Measurements from ENCODE around the gene MND1.

The MND1 gene, protein sequence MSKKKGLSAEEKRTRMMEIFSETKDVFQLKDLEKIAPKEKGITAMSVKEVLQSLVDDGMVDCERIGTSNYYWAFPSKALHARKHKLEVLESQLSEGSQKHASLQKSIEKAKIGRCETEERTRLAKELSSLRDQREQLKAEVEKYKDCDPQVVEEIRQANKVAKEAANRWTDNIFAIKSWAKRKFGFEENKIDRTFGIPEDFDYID

GRCh38 chr4:153344131-153345011 is at the start of gene MND1:
Gene MND1 (plus strand): TSS chr4:153344688. CDS start chr4:153344738, 50 bp downstream.
- H3K4me3 ChIP-seq (ENCODE audit: low read depth, low read length) = peak within 1 kb of the TSS; percentile 90
- H3K36me3 ChIP-seq (ENCODE audit: insufficient read depth, low read length) = no peaks in the 10 kb centered on the region
- peaks cover 31% of the 10 kb centered on the region for H3K79me2 ChIP-seq (ENCODE audit: control insufficient read depth, insufficient read depth, low read length, unreplicated experiment)
- H3K27ac ChIP-seq (ENCODE audit: low read depth, low read length) = peak within 1 kb of the TSS; percentile 42; the same call in 1 of the 2 replicates
- peaks cover 15% of the 10 kb centered on the region for H3K4me1 ChIP-seq (ENCODE audit: control insufficient read depth, insufficient read depth, low read length, unreplicated experiment)
- H2AFZ ChIP-seq (ENCODE audit: low read length, unreplicated experiment) = peak within 1 kb of the TSS; percentile 94
- no peaks in the 10 kb centered on the region for H3K27me3 ChIP-seq (ENCODE audit: insufficient read depth, low read length)

DNA sequence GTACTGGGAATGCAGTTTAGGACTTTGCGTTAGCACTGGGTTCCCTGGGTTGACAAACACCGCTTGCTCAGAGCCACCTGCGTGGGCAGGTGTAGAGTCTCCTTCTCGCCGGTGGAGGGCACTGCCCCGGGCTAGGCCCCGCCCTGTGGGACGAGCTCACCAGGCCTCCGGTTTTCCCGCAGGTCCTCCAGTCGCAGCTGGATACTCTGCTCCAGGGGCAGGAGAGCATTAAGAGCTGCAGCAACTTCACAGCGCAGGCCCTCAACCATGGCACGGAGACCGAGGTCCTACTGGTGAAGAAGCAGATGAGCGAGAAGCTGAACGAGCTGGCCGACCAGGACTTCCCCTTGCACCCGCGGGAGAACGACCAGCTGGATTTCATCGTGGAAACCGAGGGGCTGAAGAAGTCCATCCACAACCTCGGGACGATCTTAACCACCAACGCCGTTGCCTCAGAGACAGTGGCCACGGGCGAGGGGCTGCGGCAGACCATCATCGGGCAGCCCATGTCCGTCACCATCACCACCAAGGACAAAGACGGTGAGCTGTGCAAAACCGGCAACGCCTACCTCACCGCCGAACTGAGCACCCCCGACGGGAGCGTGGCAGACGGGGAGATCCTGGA is 49.2 kb upstream of the MND1 start:
- Histone ChIP-seq H2AFZ (ENCODE audit: low read length, unreplicated experiment) (no peak overlapping the region), H3K27ac (ENCODE audit: low read depth, low read length) (no peak overlapping the region), H3K4me3 (ENCODE audit: low read depth, low read length) (no peak overlapping the region), H3K36me3 (ENCODE audit: insufficient read depth, low read length) (peaks cover 22% of the 10 kb centered on the region), H3K27me3 (ENCODE audit: insufficient read depth, low read length) (no peaks in the 10 kb centered on the region), H3K79me2 (ENCODE audit: control insufficient read depth, insufficient read depth, low read length, unreplicated experiment) (no peaks in the 10 kb centered on the region), H3K4me1 (ENCODE audit: control insufficient read depth, insufficient read depth, low read length, unreplicated experiment) (no peaks in the 10 kb centered on the region)

GRCh38 chr4:153296040-153296823 is 48.3 kb upstream of the MND1 start:
- Histone ChIP-seq H3K36me3 (ENCODE audit: insufficient read depth, low read length) (peaks cover 24% of the 10 kb centered on the region), H3K79me2 (ENCODE audit: control insufficient read depth, insufficient read depth, low read length, unreplicated experiment) (no peaks in the 10 kb centered on the region), H3K4me1 (ENCODE audit: control insufficient read depth, insufficient read depth, low read length, unreplicated experiment) (no peaks in the 10 kb centered on the region), H3K27ac (ENCODE audit: low read depth, low read length) (no peak overlapping the region), H2AFZ (ENCODE audit: low read length, unreplicated experiment) (no peak overlapping the region), H3K27me3 (ENCODE audit: insufficient read depth, low read length) (no peaks in the 10 kb centered on the region), H3K4me3 (ENCODE audit: low read depth, low read length) (no peak overlapping the region)

- H3K79me2 ChIP-seq (ENCODE audit: control insufficient read depth, insufficient read depth, low read length, unreplicated experiment) = no peaks in the 10 kb centered on the region
- H2AFZ ChIP-seq (ENCODE audit: low read length, unreplicated experiment) = no peak overlapping the region
- no peak overlapping the region for H3K27ac ChIP-seq (ENCODE audit: low read depth, low read length)
- peaks cover 25% of the 10 kb centered on the region for H3K36me3 ChIP-seq (ENCODE audit: insufficient read depth, low read length)
- H3K4me3 ChIP-seq (ENCODE audit: low read depth, low read length) = no peak overlapping the region
- no peaks in the 10 kb centered on the region for H3K27me3 ChIP-seq (ENCODE audit: insufficient read depth, low read length)
- H3K4me1 ChIP-seq (ENCODE audit: control insufficient read depth, insufficient read depth, low read length, unreplicated experiment) = no peaks in the 10 kb centered on the region
These were observed 47.4 kb upstream of the MND1 start for GRCh38 chr4:153297116-153297515.

- no peaks in the 10 kb centered on the region for H3K27me3 ChIP-seq (ENCODE audit: insufficient read depth, low read length)
- H3K4me3 ChIP-seq (ENCODE audit: low read depth, low read length) = no peak overlapping the region
- H2AFZ ChIP-seq (ENCODE audit: low read length, unreplicated experiment) = no peak overlapping the region
- H3K4me1 ChIP-seq (ENCODE audit: control insufficient read depth, insufficient read depth, low read length, unreplicated experiment) = no peaks in the 10 kb centered on the region
- no peaks in the 10 kb centered on the region for H3K36me3 ChIP-seq (ENCODE audit: insufficient read depth, low read length)
- H3K79me2 ChIP-seq (ENCODE audit: control insufficient read depth, insufficient read depth, low read length, unreplicated experiment) = no peaks in the 10 kb centered on the region
- H3K27ac ChIP-seq (ENCODE audit: low read depth, low read length) = no peak overlapping the region
These were observed 33.7 kb upstream of the MND1 start for GRCh38 chr4:153310793-153311192.

DNA sequence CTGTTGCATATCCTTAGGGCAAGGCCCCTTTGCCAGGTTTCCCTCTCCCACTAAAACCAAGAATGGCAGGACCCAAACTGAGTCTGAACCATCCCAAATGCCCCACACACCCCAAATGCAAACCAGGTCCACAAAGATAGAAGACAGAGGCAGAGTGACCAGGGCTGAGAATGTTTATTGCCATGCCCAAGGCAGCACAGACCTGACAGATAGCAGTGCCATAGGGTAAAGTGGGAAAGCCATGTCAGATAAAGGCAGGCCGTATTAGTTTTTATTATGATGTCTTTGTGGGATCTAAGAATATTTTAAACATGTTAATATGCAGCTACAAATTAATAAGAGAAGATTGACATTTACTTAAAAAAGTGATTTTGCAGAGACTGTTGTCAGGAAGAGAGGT is 29.6 kb upstream of the MND1 start:
- H3K27me3 ChIP-seq (ENCODE audit: insufficient read depth, low read length) = no peaks in the 10 kb centered on the region
- H3K79me2 ChIP-seq (ENCODE audit: control insufficient read depth, insufficient read depth, low read length, unreplicated experiment) = no peaks in the 10 kb centered on the region
- no peaks in the 10 kb centered on the region for H3K4me1 ChIP-seq (ENCODE audit: control insufficient read depth, insufficient read depth, low read length, unreplicated experiment)
- no peak overlapping the region for H3K27ac ChIP-seq (ENCODE audit: low read depth, low read length)
- no peaks in the 10 kb centered on the region for H3K36me3 ChIP-seq (ENCODE audit: insufficient read depth, low read length)
- H2AFZ ChIP-seq (ENCODE audit: low read length, unreplicated experiment) = no peak overlapping the region
- no peak overlapping the region for H3K4me3 ChIP-seq (ENCODE audit: low read depth, low read length)

- Histone ChIP-seq H3K4me3 (ENCODE audit: low read depth, low read length) (no peak overlapping the region), H3K27ac (ENCODE audit: low read depth, low read length) (no peak overlapping the region), H3K27me3 (ENCODE audit: insufficient read depth, low read length) (no peaks in the 10 kb centered on the region), H2AFZ (ENCODE audit: low read length, unreplicated experiment) (no peak overlapping the region), H3K79me2 (ENCODE audit: control insufficient read depth, insufficient read depth, low read length, unreplicated experiment) (no peaks in the 10 kb centered on the region), H3K4me1 (ENCODE audit: control insufficient read depth, insufficient read depth, low read length, unreplicated experiment) (no peaks in the 10 kb centered on the region), H3K36me3 (ENCODE audit: insufficient read depth, low read length) (no peaks in the 10 kb centered on the region)
These were observed 25.7 kb upstream of the MND1 start for GRCh38 chr4:153318696-153319320.

DNA sequence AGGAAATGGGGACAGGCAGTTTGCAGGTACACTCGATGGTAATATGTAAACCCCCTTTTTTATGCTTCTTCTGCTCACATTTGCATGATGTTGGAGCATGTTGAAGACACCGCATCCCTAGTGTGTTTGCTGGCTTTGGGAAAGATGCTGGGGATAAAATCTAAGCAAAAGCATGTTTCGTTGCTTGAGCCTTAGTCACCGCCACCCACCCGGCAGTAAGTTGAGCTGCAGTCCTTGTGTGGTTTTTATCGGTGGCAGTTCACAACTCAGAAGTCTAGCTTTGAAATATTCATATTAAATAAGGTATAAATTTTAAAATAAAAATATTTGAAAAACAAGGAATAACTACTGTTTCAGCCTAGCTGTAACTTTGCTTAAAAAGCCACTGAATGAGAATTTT is 21.7 kb upstream of the MND1 start:
- H3K4me1 ChIP-seq (ENCODE audit: control insufficient read depth, insufficient read depth, low read length, unreplicated experiment) = peaks cover 11% of the 10 kb centered on the region
- H3K27ac ChIP-seq (ENCODE audit: low read depth, low read length) = no peak overlapping the region
- H2AFZ ChIP-seq (ENCODE audit: low read length, unreplicated experiment) = no peak overlapping the region
- H3K27me3 ChIP-seq (ENCODE audit: insufficient read depth, low read length) = no peaks in the 10 kb centered on the region
- no peaks in the 10 kb centered on the region for H3K36me3 ChIP-seq (ENCODE audit: insufficient read depth, low read length)
- H3K79me2 ChIP-seq (ENCODE audit: control insufficient read depth, insufficient read depth, low read length, unreplicated experiment) = no peaks in the 10 kb centered on the region
- no peak overlapping the region for H3K4me3 ChIP-seq (ENCODE audit: low read depth, low read length)

- no peaks in the 10 kb centered on the region for H3K79me2 ChIP-seq (ENCODE audit: control insufficient read depth, insufficient read depth, low read length, unreplicated experiment)
- no peak overlapping the region for H3K27ac ChIP-seq (ENCODE audit: low read depth, low read length)
- no peaks in the 10 kb centered on the region for H3K27me3 ChIP-seq (ENCODE audit: insufficient read depth, low read length)
- H3K4me3 ChIP-seq (ENCODE audit: low read depth, low read length) = no peak overlapping the region
- H2AFZ ChIP-seq (ENCODE audit: low read length, unreplicated experiment) = no peak overlapping the region
- no peaks in the 10 kb centered on the region for H3K36me3 ChIP-seq (ENCODE audit: insufficient read depth, low read length)
- H3K4me1 ChIP-seq (ENCODE audit: control insufficient read depth, insufficient read depth, low read length, unreplicated experiment) = peaks cover 11% of the 10 kb centered on the region
These were observed 20.4 kb upstream of the MND1 start for GRCh38 chr4:153324046-153324445.

DNA sequence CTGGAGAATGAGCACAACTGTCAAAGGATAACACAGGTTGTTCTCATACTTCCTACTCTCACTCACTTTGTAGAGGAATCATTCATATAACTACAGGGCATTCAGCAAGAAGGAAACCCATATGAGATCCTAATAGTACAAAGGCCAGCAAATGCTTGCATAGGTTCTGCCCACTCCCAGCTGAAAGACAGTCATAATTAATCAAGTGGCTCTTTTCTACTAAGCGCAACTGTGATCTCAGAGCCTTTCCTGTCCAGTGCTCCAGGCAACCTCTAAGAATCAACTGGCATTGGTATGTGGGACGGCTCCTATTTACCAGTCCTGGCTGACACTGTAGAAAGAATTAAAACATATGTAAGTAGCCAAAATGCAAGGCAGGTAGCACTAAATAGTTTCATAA is 18.9 kb upstream of the MND1 start:
- Histone ChIP-seq H3K4me1 (ENCODE audit: control insufficient read depth, insufficient read depth, low read length, unreplicated experiment) (peaks cover 11% of the 10 kb centered on the region), H3K4me3 (ENCODE audit: low read depth, low read length) (no peak overlapping the region), H3K79me2 (ENCODE audit: control insufficient read depth, insufficient read depth, low read length, unreplicated experiment) (no peaks in the 10 kb centered on the region), H3K36me3 (ENCODE audit: insufficient read depth, low read length) (no peaks in the 10 kb centered on the region), H3K27ac (ENCODE audit: low read depth, low read length) (no peak overlapping the region), H2AFZ (ENCODE audit: low read length, unreplicated experiment) (no peak overlapping the region), H3K27me3 (ENCODE audit: insufficient read depth, low read length) (no peaks in the 10 kb centered on the region)
